ENCODE measurements around the gene CDS2.
A peak's percentile ranks its signal among the peaks of the same experiment; 100 is the strongest.

The CDS2 gene

DNA sequence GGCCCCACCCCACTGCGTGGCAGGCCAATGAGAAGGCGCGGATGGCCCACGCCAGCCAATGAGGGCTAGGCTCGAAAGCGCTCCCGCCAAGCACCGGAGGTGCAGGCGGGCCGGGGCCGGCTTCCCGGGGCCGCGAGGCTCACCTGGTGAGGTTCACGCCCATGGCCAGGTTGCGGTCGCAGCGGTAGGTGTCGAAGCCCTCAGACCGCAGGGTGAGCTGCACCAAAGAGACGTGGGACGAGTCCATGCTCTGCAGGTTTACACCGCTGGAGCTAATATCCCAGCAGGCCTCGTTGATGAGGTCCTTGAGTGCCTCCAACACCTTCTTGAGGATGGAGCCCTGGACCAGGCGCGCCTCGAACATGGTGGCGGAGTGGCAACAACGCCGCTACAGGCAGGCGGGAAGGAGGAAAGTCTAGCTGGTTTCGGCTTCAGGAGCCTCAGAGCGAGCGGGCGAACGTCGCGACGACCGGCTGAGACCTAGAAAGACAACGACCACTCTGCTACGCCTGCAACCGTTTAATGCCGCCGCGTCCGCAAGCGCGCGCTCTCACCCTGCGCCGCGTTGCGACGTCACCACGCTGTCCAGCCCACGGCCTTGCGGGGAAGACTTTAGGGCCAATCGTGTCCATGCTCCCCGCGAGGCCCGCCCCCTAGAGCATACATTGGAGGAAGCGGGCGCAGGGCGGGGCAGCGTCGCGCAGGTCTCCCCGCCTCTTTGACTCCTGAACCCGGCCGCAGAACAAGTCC, 7.2 kb upstream of the CDS2 start, which contains the start of gene PCNA (continued):
- TF ChIP-seq, protein P1, sequence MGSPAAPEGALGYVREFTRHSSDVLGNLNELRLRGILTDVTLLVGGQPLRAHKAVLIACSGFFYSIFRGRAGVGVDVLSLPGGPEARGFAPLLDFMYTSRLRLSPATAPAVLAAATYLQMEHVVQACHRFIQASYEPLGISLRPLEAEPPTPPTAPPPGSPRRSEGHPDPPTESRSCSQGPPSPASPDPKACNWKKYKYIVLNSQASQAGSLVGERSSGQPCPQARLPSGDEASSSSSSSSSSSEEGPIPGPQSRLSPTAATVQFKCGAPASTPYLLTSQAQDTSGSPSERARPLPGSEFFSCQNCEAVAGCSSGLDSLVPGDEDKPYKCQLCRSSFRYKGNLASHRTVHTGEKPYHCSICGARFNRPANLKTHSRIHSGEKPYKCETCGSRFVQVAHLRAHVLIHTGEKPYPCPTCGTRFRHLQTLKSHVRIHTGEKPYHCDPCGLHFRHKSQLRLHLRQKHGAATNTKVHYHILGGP (tag by site-specific recombination; IDR thresholded peaks at IDR 0.05): no peak
- no peak for TF ChIP-seq ZNF585B (tag by site-specific recombination; IDR thresholded peaks at IDR 0.05)
- no peak for TF ChIP-seq ZNF571 (tag by site-specific recombination; IDR thresholded peaks at IDR 0.05)
- no peak; the same call in 1 of the 2 replicates for TF ChIP-seq ZNF561 (tag by site-specific recombination; IDR thresholded peaks at IDR 0.05; ENCODE audit: borderline replicate concordance)
- TF ChIP-seq, protein P2, sequence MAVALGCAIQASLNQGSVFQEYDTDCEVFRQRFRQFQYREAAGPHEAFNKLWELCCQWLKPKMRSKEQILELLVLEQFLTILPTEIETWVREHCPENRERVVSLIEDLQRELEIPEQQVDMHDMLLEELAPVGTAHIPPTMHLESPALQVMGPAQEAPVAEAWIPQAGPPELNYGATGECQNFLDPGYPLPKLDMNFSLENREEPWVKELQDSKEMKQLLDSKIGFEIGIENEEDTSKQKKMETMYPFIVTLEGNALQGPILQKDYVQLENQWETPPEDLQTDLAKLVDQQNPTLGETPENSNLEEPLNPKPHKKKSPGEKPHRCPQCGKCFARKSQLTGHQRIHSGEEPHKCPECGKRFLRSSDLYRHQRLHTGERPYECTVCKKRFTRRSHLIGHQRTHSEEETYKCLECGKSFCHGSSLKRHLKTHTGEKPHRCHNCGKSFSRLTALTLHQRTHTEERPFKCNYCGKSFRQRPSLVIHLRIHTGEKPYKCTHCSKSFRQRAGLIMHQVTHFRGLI (tag by site-specific recombination; IDR thresholded peaks at IDR 0.05): no peak
- peak; percentile 71; the same call in 1 of the 2 replicates for TF ChIP-seq KLF8 (tag by site-specific recombination; IDR thresholded peaks at IDR 0.05)
- TF ChIP-seq ZNF266 (tag by site-specific recombination; IDR thresholded peaks at IDR 0.05; ENCODE audit: low read depth): no peak
- peak; percentile 70 for TF ChIP-seq KLF16 (tag by site-specific recombination; IDR thresholded peaks at IDR 0.05)
- TF ChIP-seq ZNF366 (tag by site-specific recombination; conservative IDR thresholded peaks at IDR 0.05): peak; percentile 32; the same call in 1 of the 2 replicates
- TF ChIP-seq ZNF132 (tag by site-specific recombination; IDR thresholded peaks at IDR 0.05; ENCODE audit: borderline replicate concordance): no peak
- peak; percentile 29; the same call in 1 of the 2 replicates for TF ChIP-seq PATZ1 (tag by site-specific recombination; IDR thresholded peaks at IDR 0.05)
- no peak for TF ChIP-seq ZNF324 (tag by site-specific recombination; IDR thresholded peaks at IDR 0.05)
- TF ChIP-seq PBX3 (CRISPR knock-in tag; IDR thresholded peaks at IDR 0.05): peak; percentile 68
- TF ChIP-seq ZNF292 (tag by site-specific recombination; IDR thresholded peaks at IDR 0.05; ENCODE audit: borderline replicate concordance, low read depth): no peak
- TF ChIP-seq ZFP3 (tag by site-specific recombination; IDR thresholded peaks at IDR 0.05; ENCODE audit: low read depth): no peak
- no peak for TF ChIP-seq ZNF112 (tag by site-specific recombination; IDR thresholded peaks at IDR 0.05)
- TF ChIP-seq ZNF792 (tag by site-specific recombination; IDR thresholded peaks at IDR 0.05): no peak
- no peak for TF ChIP-seq ZNF214 (tag by site-specific recombination; IDR thresholded peaks at IDR 0.05; ENCODE audit: borderline replicate concordance)
- no peak; the same call in 1 of the 2 replicates for TF ChIP-seq ZNF341 (tag by site-specific recombination; IDR thresholded peaks at IDR 0.05; ENCODE audit: low read depth)
- no peak for TF ChIP-seq ZNF645 (tag by site-specific recombination; IDR thresholded peaks at IDR 0.05)
- TF ChIP-seq ZNF692 (tag by site-specific recombination; IDR thresholded peaks at IDR 0.05): peak; percentile 78
- peak; percentile 63; the same call in 1 of the 2 replicates for TF ChIP-seq ZNF394 (tag by site-specific recombination; IDR thresholded peaks at IDR 0.05; ENCODE audit: borderline replicate concordance)
- TF ChIP-seq ZNF843 (tag by site-specific recombination; IDR thresholded peaks at IDR 0.05): no peak; the same call in none of the 2 replicates
- TF ChIP-seq ZNF211 (tag by site-specific recombination; IDR thresholded peaks at IDR 0.05; ENCODE audit: low read depth): no peak
- peak; percentile 70; the same call in 1 of the 2 replicates for TF ChIP-seq GFI1B (tag by site-specific recombination; IDR thresholded peaks at IDR 0.05)
- TF ChIP-seq, protein P3, sequence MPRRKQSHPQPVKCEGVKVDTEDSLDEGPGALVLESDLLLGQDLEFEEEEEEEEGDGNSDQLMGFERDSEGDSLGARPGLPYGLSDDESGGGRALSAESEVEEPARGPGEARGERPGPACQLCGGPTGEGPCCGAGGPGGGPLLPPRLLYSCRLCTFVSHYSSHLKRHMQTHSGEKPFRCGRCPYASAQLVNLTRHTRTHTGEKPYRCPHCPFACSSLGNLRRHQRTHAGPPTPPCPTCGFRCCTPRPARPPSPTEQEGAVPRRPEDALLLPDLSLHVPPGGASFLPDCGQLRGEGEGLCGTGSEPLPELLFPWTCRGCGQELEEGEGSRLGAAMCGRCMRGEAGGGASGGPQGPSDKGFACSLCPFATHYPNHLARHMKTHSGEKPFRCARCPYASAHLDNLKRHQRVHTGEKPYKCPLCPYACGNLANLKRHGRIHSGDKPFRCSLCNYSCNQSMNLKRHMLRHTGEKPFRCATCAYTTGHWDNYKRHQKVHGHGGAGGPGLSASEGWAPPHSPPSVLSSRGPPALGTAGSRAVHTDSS (tag by site-specific recombination; IDR thresholded peaks at IDR 0.05): no peak
- TF ChIP-seq, protein P4, sequence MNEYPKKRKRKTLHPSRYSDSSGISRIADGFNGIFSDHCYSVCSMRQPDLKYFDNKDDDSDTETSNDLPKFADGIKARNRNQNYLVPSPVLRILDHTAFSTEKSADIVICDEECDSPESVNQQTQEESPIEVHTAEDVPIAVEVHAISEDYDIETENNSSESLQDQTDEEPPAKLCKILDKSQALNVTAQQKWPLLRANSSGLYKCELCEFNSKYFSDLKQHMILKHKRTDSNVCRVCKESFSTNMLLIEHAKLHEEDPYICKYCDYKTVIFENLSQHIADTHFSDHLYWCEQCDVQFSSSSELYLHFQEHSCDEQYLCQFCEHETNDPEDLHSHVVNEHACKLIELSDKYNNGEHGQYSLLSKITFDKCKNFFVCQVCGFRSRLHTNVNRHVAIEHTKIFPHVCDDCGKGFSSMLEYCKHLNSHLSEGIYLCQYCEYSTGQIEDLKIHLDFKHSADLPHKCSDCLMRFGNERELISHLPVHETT (tag by site-specific recombination; IDR thresholded peaks at IDR 0.05): peak; percentile 89

Data from HEK293 (cell line).